Adipocyte (in vitro differentiated cells): Measurements from ENCODE around the gene USP6NL.

ENCODE experiments used
- DNase-seq: peaks from one replicate; pipeline ENCODE4 v3.0.0-alpha.2; 2015; ENCODE audit warnings: low read depth
- H3K27me3 ChIP-seq: replicated peaks from 2 replicates; pipeline ENCODE4 v1.7.0; 2013; ENCODE audit warnings: mild to moderate bottlenecking, low read length, moderate library complexity; ENCODE audit not compliant: control insufficient read depth, insufficient read depth
- H3K36me3 ChIP-seq: 2 replicates; pipeline ENCODE4 v1.7.0; 2013; ENCODE audit warnings: low read length, mild to moderate bottlenecking, moderate library complexity; ENCODE audit not compliant: control insufficient read depth, insufficient read depth, severe bottlenecking
- H3K4me1 ChIP-seq: 2 replicates; pipeline ENCODE4 v1.7.0; 2013; ENCODE audit warnings: mild to moderate bottlenecking, low read length, moderate library complexity; ENCODE audit not compliant: control insufficient read depth, insufficient read depth
- H3K4me3 ChIP-seq: 2 replicates; pipeline ENCODE4 v1.7.0; 2013; ENCODE audit warnings: mild to moderate bottlenecking, low read length, moderate library complexity
- H3K9ac ChIP-seq: 2 replicates; pipeline ENCODE4 v1.7.0; 2013; ENCODE audit warnings: mild to moderate bottlenecking, low read length, moderate library complexity
- H3K9me3 ChIP-seq: 2 replicates; pipeline ENCODE4 v1.7.0; 2013; ENCODE audit warnings: mild to moderate bottlenecking, low read length, moderate library complexity; ENCODE audit not compliant: control insufficient read depth

The USP6NL gene

GRCh38 chr10:11448545-11449244 lies 162.8 kb downstream of the USP6NL start:
- no peak overlapping the region for H3K9ac ChIP-seq
- no peaks in the 10 kb centered on the region for H3K4me1 ChIP-seq
- peaks cover 46% of the 10 kb centered on the region for H3K27me3 ChIP-seq
- no peak for DNase-seq
- H3K4me3 ChIP-seq: no peak overlapping the region
- no peaks in the 10 kb centered on the region for H3K9me3 ChIP-seq
- no peaks in the 10 kb centered on the region for H3K36me3 ChIP-seq

GRCh38 chr10:11448190-11448544 lies 163.3 kb downstream of the USP6NL start:
- Histone ChIP-seq H3K4me3 (no peak overlapping the region), H3K9me3 (no peaks in the 10 kb centered on the region), H3K27me3 (peaks cover 50% of the 10 kb centered on the region), H3K9ac (no peak overlapping the region), H3K4me1 (no peaks in the 10 kb centered on the region), H3K36me3 (no peaks in the 10 kb centered on the region)
- DNase-seq: no peak

GRCh38 chr10:11447586-11447985 lies 163.9 kb downstream of the USP6NL start:
- Histone ChIP-seq H3K9ac (no peak overlapping the region), H3K36me3 (no peaks in the 10 kb centered on the region), H3K4me3 (no peak overlapping the region), H3K27me3 (peaks cover 50% of the 10 kb centered on the region), H3K4me1 (no peaks in the 10 kb centered on the region), H3K9me3 (no peaks in the 10 kb centered on the region)
- DNase-seq: no peak

GRCh38 chr10:11446864-11447263 lies 164.6 kb downstream of the USP6NL start:
- Histone ChIP-seq H3K9me3 (no peaks in the 10 kb centered on the region), H3K4me1 (no peaks in the 10 kb centered on the region), H3K9ac (no peak overlapping the region), H3K4me3 (no peak overlapping the region), H3K36me3 (no peaks in the 10 kb centered on the region), H3K27me3 (peaks cover 50% of the 10 kb centered on the region)
- DNase-seq: no peak

GRCh38 chr10:11446133-11446532 lies 165.3 kb downstream of the USP6NL start:
- H3K4me3 ChIP-seq: no peak overlapping the region
- no peaks in the 10 kb centered on the region for H3K4me1 ChIP-seq
- no peaks in the 10 kb centered on the region for H3K36me3 ChIP-seq
- H3K9me3 ChIP-seq: no peaks in the 10 kb centered on the region
- H3K27me3 ChIP-seq: peaks cover 50% of the 10 kb centered on the region
- no peak overlapping the region for H3K9ac ChIP-seq
- DNase-seq: no peak

GRCh38 chr10:11444531-11445228 lies 166.8 kb downstream of the USP6NL start:
- H3K9ac ChIP-seq: no peak overlapping the region
- no peak for DNase-seq
- peaks cover 53% of the 10 kb centered on the region for H3K27me3 ChIP-seq
- H3K36me3 ChIP-seq: no peaks in the 10 kb centered on the region
- no peaks in the 10 kb centered on the region for H3K4me1 ChIP-seq
- no peaks in the 10 kb centered on the region for H3K9me3 ChIP-seq
- H3K4me3 ChIP-seq: no peak overlapping the region

GRCh38 chr10:11444155-11444530 lies 167.3 kb downstream of the USP6NL start:
- no peak for DNase-seq
- no peaks in the 10 kb centered on the region for H3K9me3 ChIP-seq
- no peaks in the 10 kb centered on the region for H3K36me3 ChIP-seq

GRCh38 chr10:11443468-11444154 lies 167.8 kb downstream of the USP6NL start:
- no peak for DNase-seq
- H3K4me3 ChIP-seq: no peak overlapping the region
- H3K9ac ChIP-seq: no peak overlapping the region
- no peaks in the 10 kb centered on the region for H3K36me3 ChIP-seq
- H3K4me1 ChIP-seq: no peaks in the 10 kb centered on the region
- H3K9me3 ChIP-seq: no peaks in the 10 kb centered on the region
- H3K27me3 ChIP-seq: peaks cover 49% of the 10 kb centered on the region

More at GRCh38 chr10:11444155-11444530, 167.3 kb downstream of the USP6NL start:
- Histone ChIP-seq H3K9ac (no peak overlapping the region), H3K4me3 (no peak overlapping the region), H3K4me1 (no peaks in the 10 kb centered on the region), H3K27me3 (peaks cover 52% of the 10 kb centered on the region)

- Histone ChIP-seq H3K4me3 (no peak overlapping the region), H3K27me3 (peaks cover 45% of the 10 kb centered on the region), H3K9ac (no peak overlapping the region), H3K4me1 (no peaks in the 10 kb centered on the region), H3K9me3 (no peaks in the 10 kb centered on the region), H3K36me3 (no peaks in the 10 kb centered on the region)
- DNase-seq: no peak
Observed at GRCh38 chr10:11442001-11442773, 169.3 kb downstream of the USP6NL start.

GRCh38 chr10:11441151-11441535 lies 170.3 kb downstream of the USP6NL start:
- no peak overlapping the region for H3K4me3 ChIP-seq
- H3K4me1 ChIP-seq: no peaks in the 10 kb centered on the region
- peaks cover 37% of the 10 kb centered on the region for H3K27me3 ChIP-seq
- no peaks in the 10 kb centered on the region for H3K36me3 ChIP-seq
- H3K9ac ChIP-seq: no peak overlapping the region
- no peaks in the 10 kb centered on the region for H3K9me3 ChIP-seq
- DNase-seq: no peak
